ENCODE measurements around the gene HAND2.
A peak's percentile ranks its signal among the peaks of the same experiment; 100 is the strongest.

Gene HAND2

GRCh38 chr4:173529477-173530325 is at the start of gene HAND2:
Gene HAND2, minus strand, starts transcription at chr4:173530229. Its CDS starts 940 bp downstream, at chr4:173529289.
- TF ChIP-seq CTCF (IDR thresholded peaks at IDR 0.05; ENCODE audit: low read length, missing control alignments), result no peak

GRCh38 chr4:173578956-173579355 is 48.9 kb upstream of the HAND2 start:
- no peak for DNase-seq (ENCODE audit: low read depth)
- H3K4me3 ChIP-seq (replicated peaks; ENCODE audit: low read depth, low read length), result no peak overlapping the region
- no peak for TF ChIP-seq CTCF (IDR thresholded peaks at IDR 0.05; ENCODE audit: low read length, missing control alignments)

More at GRCh38 chr4:173529477-173530325, at the start of gene HAND2:
- H3K4me3 ChIP-seq (replicated peaks; ENCODE audit: low read depth, low read length), result peak within 1 kb of the TSS; percentile 89
- peak; percentile 90 for DNase-seq (ENCODE audit: low read depth)

GRCh38 chr4:173577963-173578362 is 47.9 kb upstream of the HAND2 start:
- DNase-seq (ENCODE audit: low read depth), result no peak

GRCh38 chr4:173575482-173576152 is 45.6 kb upstream of the HAND2 start:
- no peak for TF ChIP-seq CTCF (IDR thresholded peaks at IDR 0.05; ENCODE audit: low read length, missing control alignments)
- no peak for DNase-seq (ENCODE audit: low read depth)
- no peak overlapping the region for H3K4me3 ChIP-seq (replicated peaks; ENCODE audit: low read depth, low read length)

More at GRCh38 chr4:173577963-173578362, 47.9 kb upstream of the HAND2 start:
- no peak overlapping the region for H3K4me3 ChIP-seq (replicated peaks; ENCODE audit: low read depth, low read length)
- TF ChIP-seq CTCF (IDR thresholded peaks at IDR 0.05; ENCODE audit: low read length, missing control alignments), result no peak

GRCh38 chr4:173573725-173574124 is 43.7 kb upstream of the HAND2 start:
- no peak for DNase-seq (ENCODE audit: low read depth)
- no peak for TF ChIP-seq CTCF (IDR thresholded peaks at IDR 0.05; ENCODE audit: low read length, missing control alignments)
- H3K4me3 ChIP-seq (replicated peaks; ENCODE audit: low read depth, low read length), result no peak overlapping the region

- no peak overlapping the region for H3K4me3 ChIP-seq (replicated peaks; ENCODE audit: low read depth, low read length)
- peak; percentile 3 for DNase-seq (ENCODE audit: low read depth)
- TF ChIP-seq CTCF (IDR thresholded peaks at IDR 0.05; ENCODE audit: low read length, missing control alignments), result no peak
These were observed 43.3 kb upstream of the HAND2 start for GRCh38 chr4:173573286-173573685.

All from fibroblast of pulmonary artery (primary cell).